Measurements from ENCODE around the gene DERA.

DERA gene

GRCh38 chr12:16086462-16086861 is 175.3 kb downstream of the DERA start:
- no peak for DNase-seq

- no peak for DNase-seq
These were observed 175.8 kb downstream of the DERA start for GRCh38 chr12:16086942-16087341.
